ENCODE measurements around the gene IL33.

GRCh38 chr9:6199596-6199995 is 16.0 kb upstream of the IL33 start:
- no peak for TF ChIP-seq CTCF (IDR thresholded peaks at IDR 0.05; ENCODE audit: insufficient read depth, low read depth, low read length)
- TF ChIP-seq EZH2 (IDR thresholded peaks at IDR 0.05; ENCODE audit: insufficient read depth, low read length) = no peak

Measured in astrocyte (in vitro differentiated cells and primary cell).